ENCODE results near the gene SLX4IP.
"Not testable (repeated sequence)": the region's sequence is repeated elsewhere in the genome, so short reads cannot be mapped to it uniquely, and the experiment has no call there.

SLX4IP gene

GRCh38 chr20:10611357-10611756, 176.3 kb downstream of the SLX4IP start:
- TF ChIP-seq, protein P1, sequence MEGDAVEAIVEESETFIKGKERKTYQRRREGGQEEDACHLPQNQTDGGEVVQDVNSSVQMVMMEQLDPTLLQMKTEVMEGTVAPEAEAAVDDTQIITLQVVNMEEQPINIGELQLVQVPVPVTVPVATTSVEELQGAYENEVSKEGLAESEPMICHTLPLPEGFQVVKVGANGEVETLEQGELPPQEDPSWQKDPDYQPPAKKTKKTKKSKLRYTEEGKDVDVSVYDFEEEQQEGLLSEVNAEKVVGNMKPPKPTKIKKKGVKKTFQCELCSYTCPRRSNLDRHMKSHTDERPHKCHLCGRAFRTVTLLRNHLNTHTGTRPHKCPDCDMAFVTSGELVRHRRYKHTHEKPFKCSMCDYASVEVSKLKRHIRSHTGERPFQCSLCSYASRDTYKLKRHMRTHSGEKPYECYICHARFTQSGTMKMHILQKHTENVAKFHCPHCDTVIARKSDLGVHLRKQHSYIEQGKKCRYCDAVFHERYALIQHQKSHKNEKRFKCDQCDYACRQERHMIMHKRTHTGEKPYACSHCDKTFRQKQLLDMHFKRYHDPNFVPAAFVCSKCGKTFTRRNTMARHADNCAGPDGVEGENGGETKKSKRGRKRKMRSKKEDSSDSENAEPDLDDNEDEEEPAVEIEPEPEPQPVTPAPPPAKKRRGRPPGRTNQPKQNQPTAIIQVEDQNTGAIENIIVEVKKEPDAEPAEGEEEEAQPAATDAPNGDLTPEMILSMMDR (IDR thresholded peaks at IDR 0.05; ENCODE audit: low read length, missing control alignments), result peak; percentile 54
- DNase-seq (ENCODE audit: low read depth), result peak; percentile 65
- H3K4me3 ChIP-seq (replicated peaks; ENCODE audit: low read depth, low read length), result no peak overlapping the region

GRCh38 chr20:10613426-10613825, 178.3 kb downstream of the SLX4IP start:
- H3K4me3 ChIP-seq (replicated peaks; ENCODE audit: low read depth, low read length); DNase-seq (ENCODE audit: low read depth): not testable (repeated sequence)

DNA sequence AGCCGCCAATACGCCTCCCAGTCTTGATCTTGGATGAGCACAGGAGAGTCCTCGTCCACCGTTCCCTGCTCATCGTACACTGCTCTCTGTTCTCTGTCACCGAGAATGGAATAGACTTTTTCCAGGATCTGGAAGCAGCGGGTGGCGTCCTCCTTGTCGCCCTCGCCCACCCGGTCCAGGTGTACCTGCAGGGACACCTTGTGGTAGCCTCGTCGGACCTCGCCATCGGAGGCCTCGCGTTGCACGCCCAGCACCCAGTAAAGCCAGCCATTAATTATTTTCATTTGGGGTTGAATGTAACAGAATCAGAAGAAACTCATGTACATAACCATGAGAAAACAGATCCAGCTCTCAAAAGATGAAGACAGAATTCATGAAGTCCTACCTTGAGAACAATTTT, 178.8 kb downstream of the SLX4IP start:
- DNase-seq (ENCODE audit: low read depth), result no peak
- TF ChIP-seq, protein P1 (IDR thresholded peaks at IDR 0.05; ENCODE audit: low read length, missing control alignments), result no peak

DNA sequence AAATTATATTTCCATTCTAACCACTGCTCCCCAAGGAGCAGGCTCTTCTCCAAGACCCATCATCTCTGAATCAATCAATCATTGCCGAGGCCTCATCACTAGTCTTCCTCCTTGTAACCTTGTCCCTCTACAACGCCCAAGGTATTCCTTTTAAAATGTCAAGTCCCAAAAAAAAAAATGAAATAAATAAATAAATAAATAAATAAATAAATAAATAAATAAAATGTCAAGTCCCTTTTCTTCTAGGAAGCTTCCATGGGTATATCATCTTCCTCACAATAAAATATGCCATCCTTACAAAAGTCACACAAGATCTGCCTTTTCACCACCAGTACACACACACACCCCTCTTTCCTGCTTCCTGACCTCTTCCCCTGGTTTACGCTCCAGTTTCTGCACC, 181.1 kb downstream of the SLX4IP start:
- TF ChIP-seq, protein P1 (IDR thresholded peaks at IDR 0.05; ENCODE audit: low read length, missing control alignments), result no peak
- H3K4me3 ChIP-seq (replicated peaks; ENCODE audit: low read depth, low read length), result no peak overlapping the region
- DNase-seq (ENCODE audit: low read depth), result no peak

More for the DNA sequence above, 178.8 kb downstream of the SLX4IP start:
- H3K4me3 ChIP-seq (replicated peaks; ENCODE audit: low read depth, low read length), result no peak overlapping the region

DNA sequence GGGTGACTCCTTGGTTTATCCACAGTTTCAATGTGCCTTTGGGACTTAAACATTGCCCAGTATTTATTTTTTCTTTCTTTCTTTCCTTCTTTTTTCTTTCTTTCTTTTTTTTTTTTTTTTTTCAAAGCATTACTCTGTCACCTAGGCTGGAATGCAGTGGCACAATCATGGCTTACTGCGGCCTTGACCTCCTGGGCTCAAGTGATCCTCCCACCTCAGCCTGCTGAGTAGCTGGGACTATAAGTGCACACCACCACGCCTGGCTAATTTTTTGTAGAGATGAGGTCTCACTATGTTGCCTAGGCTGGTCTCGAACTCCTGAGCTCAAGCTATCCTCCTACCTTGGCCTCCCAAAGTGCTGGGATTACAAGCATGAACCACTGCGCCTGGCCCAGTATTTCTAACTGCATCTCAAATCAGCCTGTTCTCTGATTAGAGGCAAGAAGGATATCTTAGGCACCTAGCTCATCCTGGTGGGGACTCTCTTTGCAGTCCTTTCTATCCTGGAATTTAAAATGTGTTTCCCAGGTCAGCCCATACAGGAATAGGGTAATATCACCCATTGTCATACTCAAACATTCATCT, 182.5 kb downstream of the SLX4IP start:
- H3K4me3 ChIP-seq (replicated peaks; ENCODE audit: low read depth, low read length); DNase-seq (ENCODE audit: low read depth): not testable (repeated sequence)

DNA sequence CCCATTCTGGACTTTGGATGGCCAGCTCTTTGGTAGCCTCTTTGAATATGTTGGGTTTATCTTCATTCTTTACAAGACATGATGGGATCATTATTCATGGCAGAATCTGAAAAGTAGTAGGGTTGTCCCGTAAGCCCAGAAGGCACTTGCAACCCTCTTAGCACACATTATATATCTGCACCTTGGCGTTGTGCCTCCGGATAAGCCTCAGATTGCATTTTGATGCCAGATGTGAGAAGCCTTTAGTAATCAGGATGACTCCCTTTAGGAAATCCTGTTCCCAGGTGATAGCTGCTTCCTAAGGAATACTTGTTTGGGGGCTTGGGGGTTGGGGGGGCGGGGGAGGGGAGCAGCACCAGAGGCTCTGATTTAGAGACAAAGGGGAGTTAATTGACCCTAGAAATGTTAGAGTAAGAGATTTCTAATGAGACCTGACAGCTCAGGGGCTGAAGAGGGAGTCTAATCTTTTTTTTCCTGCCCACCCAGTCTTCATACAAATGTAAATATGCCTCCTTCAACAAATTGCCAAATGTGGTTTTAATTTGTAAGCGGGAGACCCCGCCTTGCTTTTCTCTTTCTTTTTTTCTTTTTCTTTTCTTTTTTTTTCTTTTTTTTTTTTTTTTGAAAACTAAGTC, 183.6 kb downstream of the SLX4IP start:
- TF ChIP-seq, protein P1 (IDR thresholded peaks at IDR 0.05; ENCODE audit: low read length, missing control alignments), result no peak
- DNase-seq (ENCODE audit: low read depth), result peak; percentile 56
- H3K4me3 ChIP-seq (replicated peaks; ENCODE audit: low read depth, low read length), result no peak overlapping the region

DNA sequence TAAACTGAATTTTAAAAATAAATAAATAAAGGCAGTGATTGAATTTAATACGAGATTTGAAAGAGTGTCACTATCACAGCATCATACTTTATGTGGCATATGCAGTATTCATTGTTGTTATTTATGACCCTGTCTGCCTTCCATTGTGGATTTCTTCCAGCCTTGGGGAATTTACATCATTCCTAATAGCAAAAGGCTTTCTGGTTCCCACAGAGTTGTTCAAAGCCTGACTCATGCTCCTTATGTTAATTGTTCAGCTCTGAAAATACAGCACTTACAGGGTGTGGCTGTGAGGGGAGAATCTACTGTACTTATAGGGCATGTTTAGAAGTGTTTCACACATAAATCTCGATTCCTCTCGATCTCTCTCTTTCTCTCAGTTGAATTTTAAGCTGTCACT, 184.3 kb downstream of the SLX4IP start:
- H3K4me3 ChIP-seq (replicated peaks; ENCODE audit: low read depth, low read length), result no peak overlapping the region
- TF ChIP-seq, protein P1 (IDR thresholded peaks at IDR 0.05; ENCODE audit: low read length, missing control alignments), result no peak
- DNase-seq (ENCODE audit: low read depth), result peak; percentile 91

DNA sequence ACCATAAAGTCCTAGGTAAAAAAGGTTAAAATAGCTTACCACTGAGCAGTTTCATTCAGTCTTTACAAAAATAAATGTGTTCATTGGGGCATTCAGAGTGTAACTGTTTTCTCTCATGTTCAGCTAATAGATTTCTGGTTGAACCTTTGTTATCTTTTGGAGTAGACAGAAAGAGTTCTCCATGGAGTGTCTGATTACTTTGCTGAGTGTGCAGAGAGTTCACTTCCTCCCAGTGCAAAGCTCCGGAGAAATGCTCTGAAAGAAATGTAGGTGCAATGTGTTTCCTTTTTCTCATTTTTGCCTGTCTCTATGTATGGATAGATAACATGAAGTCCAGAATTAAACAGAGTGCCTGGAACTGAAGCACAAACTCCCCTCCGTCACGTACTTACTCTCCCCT, 186.0 kb downstream of the SLX4IP start:
- no peak for DNase-seq (ENCODE audit: low read depth)
- TF ChIP-seq, protein P1 (IDR thresholded peaks at IDR 0.05; ENCODE audit: low read length, missing control alignments), result no peak
- no peak overlapping the region for H3K4me3 ChIP-seq (replicated peaks; ENCODE audit: low read depth, low read length)

All from fibroblast of pulmonary artery (primary cell).